ENCODE data around the gene RASA4B.
"Not testable (repeated sequence)": the region's sequence is repeated elsewhere in the genome, so short reads cannot be mapped to it uniquely, and the experiment has no call there.

DNA sequence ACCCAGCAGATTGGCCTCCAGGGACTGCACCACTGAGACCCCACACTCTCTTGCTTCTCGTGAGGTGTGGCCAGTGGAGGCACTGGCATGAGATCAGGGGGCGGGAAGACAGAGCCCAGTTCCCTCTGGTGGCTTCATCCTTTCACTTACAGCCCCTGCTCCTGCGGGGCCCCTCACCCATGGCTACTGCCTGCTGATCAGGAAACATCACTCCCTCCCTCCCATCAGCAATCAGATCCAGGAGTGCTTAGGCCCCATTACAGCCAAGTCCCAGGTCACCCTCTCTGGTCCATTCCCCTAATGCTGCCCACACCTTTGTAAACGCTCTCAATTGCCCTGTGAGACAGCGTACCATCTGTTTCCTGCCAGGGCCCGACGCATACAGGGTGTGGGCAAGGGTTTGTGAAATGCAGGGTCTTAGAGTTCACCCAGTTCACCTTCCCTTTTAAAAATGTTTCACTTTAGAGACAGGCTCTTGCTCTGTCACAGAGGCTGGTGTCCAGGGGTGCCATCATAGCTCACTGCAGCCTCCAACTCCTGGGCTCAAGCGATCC, 17.6 kb upstream of the RASA4B start:
- TF ChIP-seq, protein P1, sequence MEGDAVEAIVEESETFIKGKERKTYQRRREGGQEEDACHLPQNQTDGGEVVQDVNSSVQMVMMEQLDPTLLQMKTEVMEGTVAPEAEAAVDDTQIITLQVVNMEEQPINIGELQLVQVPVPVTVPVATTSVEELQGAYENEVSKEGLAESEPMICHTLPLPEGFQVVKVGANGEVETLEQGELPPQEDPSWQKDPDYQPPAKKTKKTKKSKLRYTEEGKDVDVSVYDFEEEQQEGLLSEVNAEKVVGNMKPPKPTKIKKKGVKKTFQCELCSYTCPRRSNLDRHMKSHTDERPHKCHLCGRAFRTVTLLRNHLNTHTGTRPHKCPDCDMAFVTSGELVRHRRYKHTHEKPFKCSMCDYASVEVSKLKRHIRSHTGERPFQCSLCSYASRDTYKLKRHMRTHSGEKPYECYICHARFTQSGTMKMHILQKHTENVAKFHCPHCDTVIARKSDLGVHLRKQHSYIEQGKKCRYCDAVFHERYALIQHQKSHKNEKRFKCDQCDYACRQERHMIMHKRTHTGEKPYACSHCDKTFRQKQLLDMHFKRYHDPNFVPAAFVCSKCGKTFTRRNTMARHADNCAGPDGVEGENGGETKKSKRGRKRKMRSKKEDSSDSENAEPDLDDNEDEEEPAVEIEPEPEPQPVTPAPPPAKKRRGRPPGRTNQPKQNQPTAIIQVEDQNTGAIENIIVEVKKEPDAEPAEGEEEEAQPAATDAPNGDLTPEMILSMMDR (IDR thresholded peaks at IDR 0.05), result not testable (repeated sequence)
- TF ChIP-seq POLR2A, EP300 (IDR thresholded peaks at IDR 0.05): not testable (repeated sequence)

All from tibial nerve (tissue), 4 donors.